Femur (tissue), 1 donor: Measurements from ENCODE around the gene PROCA1.

Experiments
- DNase-seq: peaks from one replicate; pipeline ENCODE4 v3.0.0-alpha.2; 2017

Gene PROCA1, protein sequence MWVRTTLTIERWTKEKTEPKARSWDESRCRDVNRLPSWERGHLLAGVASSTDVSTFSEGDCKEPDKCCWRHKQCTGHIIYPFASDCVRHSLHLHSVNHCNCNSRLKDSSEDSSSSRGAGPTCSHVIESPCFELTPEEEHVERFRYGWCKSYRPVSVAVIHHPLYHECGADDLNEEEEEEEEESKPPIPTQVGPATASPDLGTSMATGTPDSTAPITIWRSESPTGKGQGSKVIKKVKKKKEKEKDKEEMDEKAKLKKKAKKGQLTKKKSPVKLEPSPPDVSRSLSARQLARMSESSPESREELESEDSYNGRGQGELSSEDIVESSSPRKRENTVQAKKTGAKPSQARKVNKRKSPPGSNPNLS

DNA sequence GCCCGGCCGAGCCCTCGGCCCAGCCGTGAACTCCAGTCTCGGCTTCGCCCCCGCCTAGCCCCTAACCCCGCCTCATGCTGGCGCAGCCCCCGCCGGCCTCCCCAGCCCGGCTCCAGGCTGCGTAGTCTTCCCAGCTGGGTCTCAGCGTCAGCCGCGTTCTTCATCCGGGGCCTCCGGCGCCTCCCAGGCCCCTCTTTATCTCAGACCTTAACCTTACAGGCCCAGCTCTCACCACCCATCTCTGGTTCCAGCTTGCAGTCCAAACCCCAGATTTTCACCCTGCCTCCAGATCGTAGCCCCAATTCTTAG, at the start of gene PROCA1:
Gene PROCA1 (minus strand): TSS at position 166 of the 309 bp plus-strand sequence. CDS start 228 bp downstream, outside the sequence.
- DNase-seq, result no peak

DNA sequence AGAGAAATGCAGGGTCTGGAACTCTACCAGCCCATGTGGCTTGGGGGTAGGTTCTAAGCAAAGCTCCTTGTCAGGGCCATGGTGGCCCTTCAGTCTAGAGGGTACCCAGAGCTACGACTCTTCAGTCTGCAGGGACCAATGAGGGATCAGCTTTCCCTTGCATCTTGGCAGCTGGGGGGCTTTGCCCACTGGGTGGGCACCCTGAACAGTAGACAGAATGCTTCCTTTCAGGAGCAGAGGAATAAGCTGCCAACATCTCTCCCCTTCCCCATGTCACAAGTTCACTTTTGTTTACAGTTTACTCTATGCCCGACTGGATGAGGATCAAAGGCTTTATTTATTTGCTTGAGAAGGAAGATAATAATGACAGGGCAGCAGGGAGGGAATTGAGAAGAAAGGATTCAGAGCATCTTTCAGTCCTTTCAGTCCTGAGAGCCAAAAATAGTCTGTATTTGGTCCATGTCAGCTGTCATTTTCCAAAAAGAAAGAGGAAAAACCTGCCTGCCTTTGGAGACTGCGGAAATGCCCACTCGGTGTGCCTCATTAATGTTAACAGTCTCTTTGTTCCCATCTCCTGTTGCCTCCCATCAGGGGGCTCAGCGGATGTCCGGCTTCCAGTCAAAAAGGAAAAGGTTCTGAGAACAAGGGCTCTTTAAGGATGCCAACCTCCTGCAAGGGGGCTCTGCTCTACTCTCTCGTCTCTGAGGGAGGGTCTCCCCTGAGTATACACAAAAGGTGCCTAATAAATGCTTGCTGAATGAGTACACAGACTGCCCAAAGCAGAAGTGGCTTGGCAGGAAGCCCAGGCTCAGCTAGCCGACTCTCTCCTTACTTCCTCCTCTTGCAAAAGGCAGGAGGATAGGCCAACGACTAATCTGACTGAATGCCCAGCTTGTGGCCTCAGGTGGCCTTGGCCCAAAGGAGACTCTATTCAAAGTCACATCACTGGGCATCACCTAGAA, 49.2 kb upstream of the PROCA1 start:
- peak; percentile 68 for DNase-seq

DNA sequence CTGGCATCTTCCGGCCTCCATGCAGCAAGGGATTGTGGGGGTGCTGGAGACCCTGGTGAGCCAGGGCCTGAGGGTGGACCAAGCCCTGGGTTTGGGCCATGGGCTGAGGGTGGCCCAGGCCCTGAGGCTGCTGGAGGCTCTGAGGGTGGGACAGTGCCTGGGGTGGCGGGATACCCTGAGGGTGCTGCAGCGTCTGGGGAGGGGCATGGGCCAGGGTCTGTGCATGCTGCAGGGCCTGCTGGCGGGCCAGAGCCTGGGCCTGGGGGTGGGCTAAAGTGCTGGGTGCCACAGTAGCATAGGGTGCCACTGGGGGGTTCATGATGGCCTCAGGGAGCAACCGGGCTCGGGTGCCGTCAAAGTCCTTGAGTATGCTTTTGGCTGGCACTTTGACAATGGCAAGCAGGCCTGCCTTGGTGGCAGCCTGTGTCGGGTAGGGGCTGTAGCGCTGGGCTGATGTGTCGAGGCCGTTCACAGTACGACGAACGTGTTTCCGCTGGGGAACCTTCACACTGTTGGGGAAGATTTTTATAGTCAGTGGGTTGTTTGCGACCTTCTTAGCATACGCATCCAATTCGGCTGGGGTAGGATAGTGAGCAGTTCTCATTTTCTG, 47.7 kb upstream of the PROCA1 start:
- no peak for DNase-seq

DNA sequence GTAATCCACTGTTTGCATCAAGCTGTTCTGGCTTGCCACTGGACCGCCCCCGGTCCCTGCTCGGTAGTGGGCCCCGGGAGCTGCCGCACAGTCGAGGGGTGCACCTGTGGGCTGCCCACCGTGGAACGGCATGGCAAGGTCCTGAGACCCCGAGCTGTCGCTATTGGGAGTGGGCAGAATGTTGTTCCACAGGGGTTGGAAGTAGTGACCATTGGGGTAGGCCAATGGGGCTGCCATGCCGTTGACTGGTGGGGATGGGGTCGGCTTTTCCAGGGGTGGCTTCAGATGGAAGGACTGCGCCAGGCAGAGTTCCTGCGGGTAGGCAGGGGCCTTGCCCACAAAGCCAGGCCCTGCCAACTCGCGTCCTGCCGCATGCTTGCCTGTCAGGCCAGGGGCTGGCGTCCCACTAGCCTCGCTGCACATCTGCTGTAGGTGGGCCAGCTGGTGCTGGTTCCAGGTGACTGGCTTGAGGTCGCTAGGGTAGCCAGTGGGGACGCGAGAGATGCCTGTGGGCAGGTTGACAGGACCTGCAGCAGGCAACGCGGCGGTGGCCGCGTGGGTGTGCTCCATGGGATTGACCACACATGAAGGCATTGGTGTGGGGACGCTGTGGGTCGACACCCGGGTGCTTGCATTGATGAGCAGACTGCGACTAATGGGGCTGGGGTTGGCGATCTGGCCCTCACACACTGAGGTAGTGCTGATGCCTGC, 46.9 kb upstream of the PROCA1 start:
- no peak for DNase-seq

DNA sequence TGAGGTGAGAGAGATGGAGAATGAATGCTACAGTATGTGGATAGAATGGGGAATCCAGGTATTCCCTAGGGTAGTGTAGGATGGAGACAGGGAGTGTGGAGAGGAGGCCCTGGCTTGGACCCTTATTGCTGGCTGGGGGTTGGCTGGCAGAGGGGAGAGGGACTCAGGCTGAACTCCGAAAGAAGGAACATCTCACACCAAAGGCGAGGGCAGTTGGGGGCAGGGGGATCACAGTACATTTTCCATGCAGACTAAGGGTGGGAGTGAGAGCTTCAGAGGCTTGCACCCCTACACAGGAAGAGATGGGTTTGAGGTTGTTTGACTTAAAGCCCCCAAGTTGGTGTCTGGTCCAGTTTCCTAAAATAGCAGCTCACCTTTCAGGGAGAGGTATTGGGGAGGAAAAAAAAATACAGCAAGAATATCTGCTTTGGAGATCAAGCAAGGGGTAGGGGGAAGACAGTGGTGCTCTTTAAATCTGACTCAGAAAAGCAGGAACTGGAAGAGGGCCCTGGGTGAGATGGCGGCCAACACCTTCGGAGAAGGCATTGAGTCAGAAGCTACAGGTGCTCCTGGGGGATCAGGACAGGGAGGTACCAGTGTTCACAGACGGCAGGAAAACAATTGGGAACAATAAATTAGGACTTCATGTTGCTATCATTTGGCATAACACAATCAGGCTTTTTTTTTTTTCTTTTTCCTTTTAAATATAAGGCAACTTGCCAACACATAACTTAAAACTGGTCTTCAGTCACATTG, 44.5 kb upstream of the PROCA1 start:
- no peak for DNase-seq

DNA sequence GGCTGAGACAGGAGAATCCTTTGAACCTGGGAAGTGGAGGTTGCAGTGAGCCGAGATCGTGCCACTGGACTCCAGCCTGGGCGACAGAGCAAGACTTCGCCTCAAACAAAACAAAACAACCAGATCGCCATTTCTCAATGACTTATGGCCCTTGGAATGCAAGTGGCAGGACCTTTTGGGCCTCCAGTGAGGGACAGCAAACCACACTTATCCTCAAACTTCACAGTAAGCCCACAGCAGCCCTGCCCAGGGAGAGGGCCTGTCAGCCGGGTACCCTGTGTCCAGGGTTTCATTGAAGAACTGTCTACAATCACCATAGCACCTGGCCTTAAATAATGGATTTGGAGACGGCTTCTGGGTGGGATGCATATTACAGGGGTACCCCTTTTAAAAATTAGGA, 43.8 kb upstream of the PROCA1 start:
- no peak for DNase-seq

DNA sequence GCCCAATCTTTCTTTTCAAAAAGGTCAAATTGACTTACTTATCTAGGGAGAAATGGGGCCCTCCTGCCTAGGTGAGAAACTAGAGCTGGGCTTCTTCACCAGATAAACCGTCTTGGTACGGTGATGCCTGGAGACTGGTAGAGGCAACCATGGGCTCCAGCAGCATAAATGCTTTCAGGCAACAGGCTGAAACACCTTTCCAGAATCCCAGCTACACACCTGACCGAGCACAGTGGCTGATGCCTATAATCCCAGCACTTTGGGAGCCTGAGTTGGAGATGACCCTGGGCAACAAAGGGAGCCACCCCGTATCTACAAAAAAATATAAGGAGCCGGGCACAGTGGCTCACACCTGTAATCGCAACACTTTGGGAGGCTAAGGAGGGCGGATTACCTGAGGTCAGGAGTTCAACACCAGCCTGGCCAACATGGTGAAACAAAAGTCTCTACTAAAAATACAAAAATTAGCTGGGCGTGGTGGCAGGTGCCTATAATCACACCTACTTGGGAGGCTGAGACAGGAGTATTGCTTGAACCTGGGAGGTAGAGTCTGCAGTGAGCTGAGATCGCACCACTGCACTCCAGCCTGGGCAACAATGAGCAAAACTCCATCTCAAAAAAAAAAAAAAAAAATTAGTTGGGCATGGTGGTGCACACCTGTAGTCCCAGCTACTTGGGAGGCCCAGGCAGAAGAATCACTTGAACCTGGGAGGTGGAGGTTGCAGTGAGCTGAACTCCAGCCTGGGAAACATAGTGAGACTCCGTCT, 40.1 kb upstream of the PROCA1 start:
- no peak for DNase-seq

DNA sequence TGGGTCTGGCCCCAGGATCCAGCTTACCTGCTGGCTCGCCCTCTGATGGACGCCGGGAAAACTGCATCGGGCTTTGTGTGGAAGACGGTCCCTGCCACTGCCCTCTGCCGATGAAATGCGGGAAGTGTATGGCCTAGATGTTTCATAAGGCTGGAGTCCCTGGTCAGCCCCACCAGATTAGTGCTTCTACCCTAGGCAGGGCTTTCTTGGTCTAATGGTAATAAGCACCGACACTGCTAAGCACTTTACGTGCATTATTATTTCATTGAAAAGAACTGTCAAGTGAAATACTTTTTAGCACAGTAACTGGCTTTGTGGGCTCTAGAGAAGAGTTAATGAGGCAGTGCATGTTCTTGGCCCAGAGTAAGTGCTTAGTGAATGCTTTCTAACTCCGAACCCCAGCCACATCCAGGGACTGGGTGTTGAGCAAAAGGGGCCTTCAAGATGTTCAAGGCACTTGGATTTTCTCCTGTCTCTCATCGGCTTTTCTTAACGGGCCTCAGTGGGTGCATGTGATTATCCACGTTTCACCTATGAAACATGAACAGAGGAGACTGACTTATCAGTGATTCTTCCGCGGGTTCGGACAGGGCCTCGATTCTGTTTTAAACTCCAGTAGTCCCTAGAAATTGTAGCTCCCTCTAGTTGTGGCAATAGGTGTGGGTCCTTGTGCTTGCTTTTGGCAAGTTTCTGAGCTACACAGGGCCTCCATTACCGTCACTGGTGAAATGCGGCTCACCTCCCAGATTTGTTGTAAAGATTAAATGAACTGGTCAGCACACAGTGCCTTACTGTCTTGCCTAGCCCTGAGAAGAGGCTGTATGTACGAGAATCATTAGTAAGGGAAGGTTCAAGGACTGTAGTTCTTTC, 38.7 kb upstream of the PROCA1 start:
- peak; percentile 94 for DNase-seq

DNA sequence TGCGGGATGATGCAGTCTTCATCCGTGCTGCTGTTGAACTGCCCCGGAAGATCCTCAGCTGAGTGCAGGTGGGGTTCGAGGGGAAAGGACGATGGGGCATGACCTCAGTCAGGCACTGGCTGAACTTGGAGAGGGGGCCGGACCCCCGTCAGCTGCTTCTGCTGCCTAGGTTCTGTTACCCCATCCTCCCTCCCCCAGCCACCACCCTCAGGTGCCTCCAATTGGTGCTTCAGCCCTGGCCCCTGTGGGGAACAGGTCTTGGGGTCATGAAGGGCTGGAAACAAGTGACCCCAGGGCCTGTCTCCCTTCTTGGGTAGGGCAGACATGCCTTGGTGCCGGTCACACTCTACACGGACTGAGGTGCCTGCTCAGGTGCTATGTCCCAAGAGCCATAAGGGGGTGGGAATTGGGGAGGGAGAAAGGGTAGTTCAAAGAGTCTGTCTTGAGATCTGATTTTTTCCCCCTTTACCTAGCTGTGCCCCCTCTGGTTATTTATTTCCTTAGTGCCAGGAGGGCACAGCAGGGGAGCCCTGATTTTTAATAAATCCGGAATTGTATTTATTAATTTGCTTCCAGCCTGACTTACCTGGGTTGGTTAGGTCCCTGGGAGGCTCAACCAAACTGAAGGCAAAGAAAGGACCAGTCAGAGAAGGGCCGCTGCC, 38.0 kb upstream of the PROCA1 start:
- no peak for DNase-seq

DNA sequence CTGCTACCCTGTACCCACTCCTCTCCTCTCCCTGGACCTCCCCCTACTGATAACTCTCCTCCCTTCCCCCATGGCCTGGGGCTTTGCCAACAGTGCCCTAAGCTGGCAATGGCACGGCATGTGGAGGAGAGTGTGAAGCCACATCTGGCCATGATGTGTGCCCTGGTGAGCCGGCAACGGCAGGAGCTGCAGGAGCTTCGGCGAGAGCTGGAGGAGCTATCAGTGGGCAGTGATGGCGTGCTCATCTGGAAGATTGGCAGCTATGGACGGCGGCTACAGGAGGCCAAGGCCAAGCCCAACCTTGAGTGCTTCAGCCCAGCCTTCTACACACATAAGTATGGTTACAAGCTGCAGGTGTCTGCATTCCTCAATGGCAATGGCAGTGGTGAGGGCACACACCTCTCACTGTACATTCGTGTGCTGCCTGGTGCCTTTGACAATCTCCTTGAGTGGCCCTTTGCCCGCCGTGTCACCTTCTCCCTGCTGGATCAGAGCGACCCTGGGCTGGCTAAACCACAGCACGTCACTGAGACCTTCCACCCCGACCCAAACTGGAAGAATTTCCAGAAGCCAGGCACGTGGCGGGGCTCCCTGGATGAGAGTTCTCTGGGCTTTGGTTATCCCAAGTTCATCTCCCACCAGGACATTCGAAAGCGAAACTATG, 37.3 kb upstream of the PROCA1 start:
- DNase-seq, result no peak

DNA sequence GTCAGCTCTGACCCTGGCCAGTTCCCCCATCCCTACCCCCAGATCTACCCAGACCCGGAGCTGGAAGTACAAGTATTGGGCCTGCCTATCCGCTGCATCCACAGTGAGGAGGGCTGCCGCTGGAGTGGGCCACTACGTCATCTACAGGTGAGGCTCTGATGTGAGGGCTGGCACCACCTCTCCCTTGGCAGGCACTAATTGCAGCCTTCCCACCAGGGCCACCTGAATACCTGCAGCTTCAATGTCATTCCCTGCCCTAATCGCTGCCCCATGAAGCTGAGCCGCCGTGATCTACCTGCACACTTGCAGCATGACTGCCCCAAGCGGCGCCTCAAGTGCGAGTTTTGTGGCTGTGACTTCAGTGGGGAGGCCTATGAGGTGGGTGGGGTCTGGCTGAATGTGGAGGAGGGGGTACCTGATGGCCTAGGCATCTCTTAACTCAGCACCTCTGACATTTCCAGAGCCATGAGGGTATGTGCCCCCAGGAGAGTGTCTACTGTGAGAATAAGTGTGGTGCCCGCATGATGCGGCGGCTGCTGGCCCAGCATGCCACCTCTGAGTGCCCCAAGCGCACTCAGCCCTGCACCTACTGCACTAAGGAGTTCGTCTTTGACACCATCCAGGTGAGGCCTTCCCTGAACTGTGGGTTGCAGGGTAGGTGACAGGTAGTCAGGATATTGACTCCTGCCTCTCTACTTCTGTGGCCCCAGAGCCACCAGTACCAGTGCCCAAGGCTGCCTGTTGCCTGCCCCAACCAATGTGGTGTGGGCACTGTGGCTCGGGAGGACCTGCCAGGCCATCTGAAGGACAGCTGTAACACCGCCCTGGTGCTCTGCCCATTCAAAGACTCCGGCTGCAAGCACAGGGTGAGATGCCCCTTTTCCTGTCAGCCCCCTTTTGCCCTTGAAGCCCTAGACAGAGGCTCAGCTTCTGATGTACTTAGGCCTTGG, 36.4 kb upstream of the PROCA1 start:
- no peak for DNase-seq

DNA sequence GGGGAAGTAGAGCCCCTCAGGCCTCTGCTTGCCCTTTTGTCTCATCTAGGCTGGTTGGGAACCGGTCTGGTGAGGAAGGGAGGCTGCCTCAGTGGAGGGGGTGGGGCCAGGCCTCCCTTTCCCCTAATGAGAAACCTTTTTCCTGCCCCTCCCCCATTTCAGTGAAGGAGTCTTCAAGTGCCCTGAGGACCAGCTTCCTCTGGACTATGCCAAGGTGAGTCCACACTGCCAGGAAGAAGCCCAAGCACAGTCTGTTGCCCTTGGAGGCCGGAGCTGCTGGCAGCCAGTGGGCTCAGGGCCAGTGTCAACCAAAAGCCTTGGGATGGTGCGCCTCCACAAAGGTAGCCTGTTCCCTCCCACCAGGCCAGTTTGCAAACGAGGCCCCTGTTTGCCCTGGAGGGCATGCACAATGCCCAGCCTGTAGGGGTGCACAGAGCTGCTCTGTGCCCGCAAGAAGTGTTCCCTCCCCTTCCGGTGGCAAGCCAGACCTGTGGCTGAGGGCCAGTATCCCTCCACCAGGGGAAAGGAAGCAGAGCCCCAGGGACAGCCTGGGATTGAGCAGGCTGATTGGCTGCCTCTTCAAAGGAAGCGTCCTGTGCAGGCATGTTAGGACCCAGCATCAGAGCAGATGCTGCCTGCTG, 35.5 kb upstream of the PROCA1 start:
- DNase-seq, result peak; percentile 76

DNA sequence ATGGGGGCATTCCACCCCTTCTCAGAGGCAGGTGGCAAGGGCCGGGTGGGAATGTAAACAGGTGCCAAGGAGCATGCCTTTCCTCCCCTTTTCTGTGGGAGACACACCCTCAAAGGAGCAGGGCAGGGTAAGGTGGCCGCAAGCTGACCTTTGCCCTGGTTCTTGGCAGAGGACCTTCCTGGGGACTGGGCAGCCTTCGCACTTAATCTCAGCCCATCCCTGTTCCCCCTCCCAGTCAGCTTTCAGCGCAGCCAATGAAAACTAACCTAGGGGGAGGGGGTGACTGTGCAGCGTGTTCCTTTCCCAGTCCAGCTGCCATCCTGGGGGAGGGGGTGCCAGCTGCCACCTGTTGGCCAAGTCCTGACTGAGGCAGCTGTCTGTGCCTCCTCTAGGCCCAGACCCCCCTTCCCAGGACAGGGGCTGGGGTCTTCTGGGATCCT, 34.9 kb upstream of the PROCA1 start:
- DNase-seq, result peak; percentile 81

DNA sequence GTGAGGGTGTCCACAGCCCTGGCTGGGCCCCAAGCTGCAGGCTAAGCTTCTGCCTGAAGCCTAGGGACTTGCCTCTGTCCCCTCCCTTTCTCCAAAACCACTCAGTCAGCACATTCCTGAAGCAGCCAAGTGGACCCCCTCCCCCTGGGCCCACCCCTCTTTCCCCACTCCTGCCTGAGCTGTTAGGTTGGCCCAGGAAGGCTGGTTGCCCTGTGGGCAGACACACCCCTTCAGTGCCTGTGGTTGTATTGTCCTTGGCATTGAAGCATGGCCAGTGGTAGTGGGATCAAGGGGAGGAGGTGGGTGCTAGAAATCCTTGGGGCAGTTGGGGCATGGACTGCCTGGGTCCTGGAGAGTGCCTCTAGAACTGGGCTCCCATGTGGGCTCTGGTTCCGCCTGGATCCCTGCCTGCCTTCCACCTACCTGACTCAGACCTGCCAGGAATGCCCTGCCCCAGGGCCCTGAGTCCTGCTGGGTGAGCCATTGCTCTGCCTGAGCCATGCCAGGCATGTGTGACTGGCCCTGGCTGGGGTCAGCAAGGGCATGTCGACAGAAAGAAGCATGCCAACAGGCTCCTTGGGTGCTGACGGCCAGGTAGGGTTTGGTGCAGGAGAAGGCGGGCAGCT, 34.2 kb upstream of the PROCA1 start:
- no peak for DNase-seq

DNA sequence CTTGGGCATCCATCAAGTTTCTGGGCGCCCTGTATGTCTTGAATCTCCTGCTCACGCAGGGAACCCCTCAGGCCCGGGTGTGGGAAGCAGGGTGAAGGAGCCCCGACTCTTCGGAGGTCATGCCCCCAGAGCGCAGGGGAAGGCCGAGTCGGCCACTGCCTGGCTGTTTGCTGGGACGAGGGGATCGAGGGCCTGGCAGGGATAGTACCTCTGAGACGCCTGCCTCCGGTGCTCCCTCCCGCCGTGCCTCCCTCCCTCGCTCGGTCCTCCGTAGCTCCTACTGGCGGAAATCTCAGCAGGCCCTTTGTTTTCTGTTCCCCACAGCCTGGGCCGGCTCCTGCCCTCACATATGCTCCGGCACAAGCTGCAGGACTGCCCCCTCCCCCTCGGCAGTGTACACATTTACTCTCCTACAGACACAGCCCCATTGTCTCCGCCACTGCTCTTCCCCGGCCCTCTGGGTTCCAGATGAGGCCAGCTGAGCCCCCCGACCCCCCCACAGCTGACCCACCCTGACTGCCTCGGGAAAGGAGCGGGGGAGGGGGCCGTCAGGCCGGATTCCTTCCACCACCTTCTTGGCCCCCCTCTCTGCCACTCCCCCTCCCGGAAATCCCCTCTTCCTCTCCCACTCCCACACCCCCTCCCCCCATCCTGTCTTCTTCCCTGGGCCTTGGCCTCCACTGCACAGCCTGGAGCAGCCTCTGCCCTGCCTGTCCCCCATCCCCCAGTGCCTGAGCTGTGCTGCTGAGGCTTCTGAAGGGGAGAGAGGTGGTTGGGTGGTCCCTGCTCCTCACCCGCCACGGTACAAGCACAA, 33.5 kb upstream of the PROCA1 start:
- peak; percentile 82 for DNase-seq
